Testis (tissue), 3 donors: Measurements from ENCODE around the gene PLAC8L1. TPM values are rescaled to one million over a fixed set of nuclear protein-coding genes. Genes with fewer than 3 reads are reported as not detected.
"Not testable (repeated sequence)": the region's sequence is repeated elsewhere in the genome, so short reads cannot be mapped to it uniquely, and the experiment has no call there.

Experiments used
- DNase-seq: peaks from one replicate; pipeline ENCODE4 v3.0.0-alpha.2; 2019
- H3K27ac ChIP-seq, 2 donors: fragments of 200-600 bp; sonication (generic); one replicate each; pipeline ENCODE4 v1.5.1; 2019
- H3K27me3 ChIP-seq: fragments of 200-600 bp; sonication (generic); one replicate; pipeline ENCODE4 v1.5.1; 2019
- H3K36me3 ChIP-seq: fragments of 200-600 bp; sonication (generic); one replicate; pipeline ENCODE4 v1.5.1; 2017; ENCODE audit warnings: low read depth; ENCODE audit errors: missing control alignments
- H3K4me1 ChIP-seq: fragments of 200-600 bp; sonication (generic); one replicate; pipeline ENCODE4 v1.5.1; 2019
- H3K4me3 ChIP-seq, 2 donors: fragments of 200-600 bp; sonication (generic); one replicate each; pipeline ENCODE4 v1.5.1; 2017 to 2019
- H3K9me3 ChIP-seq: fragments of 200-600 bp; sonication (generic); one replicate; pipeline ENCODE4 v1.5.1; 2017
- POLR2A ChIP-seq: fragments of 450-650 bp; IDR thresholded peaks from one replicate; pipeline ENCODE4 v1.6.1; 2017; ENCODE audit warnings: antibody characterized with exemption, mild to moderate bottlenecking, moderate library complexity
- WGBS, 2 donors: methylation state at CpG; one replicate each; pipeline ENCODE4 v1.1.5; 2018; 5-methylcytosine and 5-hydroxymethylcytosine counted together
- intact Hi-C: fragments of 100-400 bp; cut with DNase I; formaldehyde crosslinking; loops from one replicate; pipeline ENCODE4 v1.15.1; 2023; ENCODE audit warnings: low total_unique reads
- polyA plus RNA-seq: library from polyadenylated mRNA; stranded (reverse); fragments of 350-450 nt; fragmentation: Illumina TruSeq; extraction: RNeasy Lipid Tissue Mini Kit (QIAGEN cat#74804); gene quantifications from one replicate; pipeline ENCODE4 v1.2.3, GENCODE V29; 2014; ENCODE audit warnings: low read depth, low replicate concordance; ENCODE audit not compliant: insufficient read depth
- total RNA-seq, 2 donors: library from RNA; depleted of rRNA; stranded (reverse); fragments of >200 nt; gene quantifications; one replicate each; pipeline ENCODE4 v1.2.3, GENCODE V29; 2016
- TF ChIP-seq, protein P1 (sequence below), 3 experiments: fragments of 450-650 bp in 2 of 3; fragments of 200-600 bp in 1 of 3; sonication (generic) in 1 of 3; IDR thresholded peaks; one replicate each; pipeline ENCODE4 v1.5.1; 2016 to 2019; ENCODE audit warnings: antibody characterized with exemption in 3 of 3, mild to moderate bottlenecking in 2 of 3, moderate library complexity in 1 of 3

Gene PLAC8L1
- total and polyA plus RNA-seq, 3 donors from 2014 or later: 4.4 to 27.7 (median 7.8) TPM

DNA sequence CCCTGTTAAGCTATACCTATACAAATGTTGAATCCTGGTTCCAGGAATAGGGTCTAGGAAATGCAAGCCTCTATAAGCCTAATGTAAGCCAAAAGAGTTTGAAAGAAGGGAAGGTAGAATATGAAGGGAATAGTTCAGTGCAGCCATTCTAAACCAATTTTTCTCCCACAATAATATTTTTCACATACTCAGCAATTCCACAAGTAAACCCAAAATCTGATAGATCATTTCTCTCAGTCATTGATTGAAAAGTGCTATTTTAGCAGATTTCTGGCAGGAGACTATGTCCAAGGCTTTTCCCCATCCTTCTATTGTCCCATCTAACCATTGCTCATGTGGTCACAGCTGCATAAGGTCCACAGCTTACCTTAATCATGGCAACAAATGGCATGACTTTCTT lies 20.7 kb upstream of the PLAC8L1 start:
- no peaks in the 10 kb centered on the region for H3K4me1 ChIP-seq
- intact Hi-C loops: no loop called here
- H3K9me3 ChIP-seq: no peaks in the 10 kb centered on the region
- no peak for DNase-seq
- no peak overlapping the region for H3K4me3 ChIP-seq
- H3K36me3 ChIP-seq: no peaks in the 10 kb centered on the region
- H3K27me3 ChIP-seq: no peaks in the 10 kb centered on the region
- TF ChIP-seq POLR2A: no peak
- TF ChIP-seq, protein P1, sequence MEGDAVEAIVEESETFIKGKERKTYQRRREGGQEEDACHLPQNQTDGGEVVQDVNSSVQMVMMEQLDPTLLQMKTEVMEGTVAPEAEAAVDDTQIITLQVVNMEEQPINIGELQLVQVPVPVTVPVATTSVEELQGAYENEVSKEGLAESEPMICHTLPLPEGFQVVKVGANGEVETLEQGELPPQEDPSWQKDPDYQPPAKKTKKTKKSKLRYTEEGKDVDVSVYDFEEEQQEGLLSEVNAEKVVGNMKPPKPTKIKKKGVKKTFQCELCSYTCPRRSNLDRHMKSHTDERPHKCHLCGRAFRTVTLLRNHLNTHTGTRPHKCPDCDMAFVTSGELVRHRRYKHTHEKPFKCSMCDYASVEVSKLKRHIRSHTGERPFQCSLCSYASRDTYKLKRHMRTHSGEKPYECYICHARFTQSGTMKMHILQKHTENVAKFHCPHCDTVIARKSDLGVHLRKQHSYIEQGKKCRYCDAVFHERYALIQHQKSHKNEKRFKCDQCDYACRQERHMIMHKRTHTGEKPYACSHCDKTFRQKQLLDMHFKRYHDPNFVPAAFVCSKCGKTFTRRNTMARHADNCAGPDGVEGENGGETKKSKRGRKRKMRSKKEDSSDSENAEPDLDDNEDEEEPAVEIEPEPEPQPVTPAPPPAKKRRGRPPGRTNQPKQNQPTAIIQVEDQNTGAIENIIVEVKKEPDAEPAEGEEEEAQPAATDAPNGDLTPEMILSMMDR (IDR thresholded peaks at IDR 0.05): no peak
- H3K27ac ChIP-seq: no peak overlapping the region

DNA sequence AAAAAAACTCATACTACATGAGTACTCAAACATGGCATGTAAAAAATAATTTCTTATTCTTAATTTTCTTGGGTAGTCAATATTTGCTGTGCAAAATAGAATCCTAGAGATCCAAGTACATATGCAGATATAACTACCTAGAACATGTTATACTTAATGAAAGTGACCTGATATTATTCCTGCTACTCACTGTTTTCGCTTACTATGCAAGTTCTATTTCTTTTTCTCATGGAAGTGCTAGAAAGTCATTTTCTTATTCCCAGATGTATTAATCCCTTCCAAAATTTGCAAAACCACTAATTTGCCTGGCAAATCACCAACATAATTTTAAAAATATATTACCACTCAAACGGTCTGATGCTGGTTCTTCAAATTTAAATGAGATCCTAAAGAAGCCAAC lies 19.2 kb upstream of the PLAC8L1 start:
- H3K36me3 ChIP-seq: no peaks in the 10 kb centered on the region
- DNase-seq: no peak
- no peaks in the 10 kb centered on the region for H3K4me1 ChIP-seq
- TF ChIP-seq POLR2A: no peak
- TF ChIP-seq, protein P1 (IDR thresholded peaks at IDR 0.05): no peak
- intact Hi-C loops: no loop called here
- no peak overlapping the region for H3K4me3 ChIP-seq
- no peaks in the 10 kb centered on the region for H3K9me3 ChIP-seq
- no peaks in the 10 kb centered on the region for H3K27me3 ChIP-seq
- no peak overlapping the region for H3K27ac ChIP-seq
- WGBS, 2 donors: 68 to 69% methylated on average over 2 of the region's 2 CpGs

DNA sequence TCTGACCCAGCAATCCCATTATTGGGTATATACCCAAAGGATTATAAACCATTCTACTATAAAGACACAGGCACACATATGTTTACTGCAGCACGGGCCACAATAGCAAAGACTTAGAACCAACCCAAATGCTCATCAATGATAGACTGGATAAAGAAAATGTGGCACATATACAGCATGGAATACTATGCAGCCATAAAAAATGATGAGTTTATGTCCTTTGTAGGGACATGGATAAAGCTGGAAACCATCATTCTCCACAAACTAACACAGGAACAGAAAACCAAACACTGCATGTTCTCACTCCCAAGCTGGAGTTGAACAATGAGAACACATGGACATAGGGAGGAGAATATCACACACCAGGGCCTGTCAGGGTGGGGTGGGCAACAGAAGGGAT lies 16.1 kb upstream of the PLAC8L1 start:
- H3K9me3 ChIP-seq, intact Hi-C loops, DNase-seq, H3K27me3 ChIP-seq, H3K4me3 ChIP-seq, H3K27ac ChIP-seq, H3K36me3 ChIP-seq, H3K4me1 ChIP-seq: not testable (repeated sequence)
- 94 to 100% methylated on average over 1 of the region's 1 CpG for WGBS, 2 donors

DNA sequence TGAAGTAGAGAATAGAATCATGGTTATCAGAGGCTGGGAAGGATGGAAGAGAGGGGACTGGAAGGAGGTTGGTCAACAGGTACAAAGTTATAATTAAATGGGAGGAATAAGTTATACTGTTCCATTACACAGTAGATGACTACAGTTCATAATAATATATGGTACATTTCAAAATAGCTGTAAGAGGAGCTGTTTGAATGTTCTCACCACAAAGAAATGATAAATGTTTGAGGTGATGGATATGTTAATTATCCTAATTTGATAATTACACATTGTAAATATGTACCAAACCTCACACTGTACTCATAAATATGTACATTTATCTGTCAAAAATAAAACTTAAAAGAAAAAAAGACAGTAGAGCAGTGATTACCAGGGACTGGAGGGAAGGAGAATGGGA lies 12.9 kb upstream of the PLAC8L1 start:
- no peaks in the 10 kb centered on the region for H3K36me3 ChIP-seq
- H3K27ac ChIP-seq: no peak overlapping the region
- H3K27me3 ChIP-seq: no peaks in the 10 kb centered on the region
- H3K4me3 ChIP-seq: no peak overlapping the region
- H3K4me1 ChIP-seq: no peaks in the 10 kb centered on the region
- no peak for DNase-seq
- intact Hi-C loops: no loop called here
- H3K9me3 ChIP-seq: no peaks in the 10 kb centered on the region
- TF ChIP-seq, protein P1 (IDR thresholded peaks at IDR 0.05): no peak
- TF ChIP-seq POLR2A: no peak

DNA sequence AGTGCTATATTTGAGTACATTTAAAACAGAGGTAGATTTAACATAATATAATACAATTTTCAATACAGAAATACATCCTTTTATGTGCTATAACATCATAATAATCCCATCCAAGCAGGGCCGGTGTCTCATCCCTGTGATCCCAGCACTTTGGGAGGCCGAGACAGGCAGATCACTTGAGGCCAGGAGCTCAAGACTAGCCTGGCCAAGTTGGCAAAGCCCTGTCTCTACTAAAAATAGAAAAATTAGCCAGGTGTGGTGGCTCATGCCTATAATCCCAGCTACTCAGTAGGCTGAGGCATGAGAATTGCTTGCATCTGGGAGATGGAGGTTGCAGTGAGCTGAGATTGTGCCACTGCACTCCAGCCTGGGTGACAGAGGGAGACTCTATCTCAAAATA lies 11.8 kb upstream of the PLAC8L1 start:
- H3K27ac ChIP-seq, H3K9me3 ChIP-seq, H3K4me1 ChIP-seq, H3K27me3 ChIP-seq, H3K4me3 ChIP-seq, DNase-seq, H3K36me3 ChIP-seq, intact Hi-C loops: not testable (repeated sequence)
- 95 to 97% methylated on average over 2 of the region's 2 CpGs for WGBS, 2 donors

DNA sequence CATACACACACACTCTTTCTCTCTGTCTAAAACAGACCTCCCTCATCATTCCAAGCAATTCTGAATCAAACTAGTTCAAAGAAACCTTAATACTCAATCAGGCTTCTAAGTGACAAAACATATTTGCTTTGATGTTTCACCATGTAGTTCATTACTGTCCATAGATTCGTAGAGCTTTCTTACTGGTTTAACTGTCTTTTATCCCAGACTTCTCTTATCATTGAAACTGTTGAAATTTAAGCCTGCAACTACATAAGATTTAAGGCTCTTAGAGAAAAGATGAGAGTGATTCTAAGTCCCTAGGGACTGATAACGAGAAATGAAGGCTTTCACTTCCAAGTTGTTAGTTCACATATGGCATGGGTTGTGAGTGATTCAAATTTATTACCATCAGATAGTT lies 11.0 kb upstream of the PLAC8L1 start:
- Histone ChIP-seq H3K27ac (no peak overlapping the region), H3K36me3 (no peaks in the 10 kb centered on the region)
- 75 to 84% methylated on average over 2 of the region's 2 CpGs for WGBS, 2 donors

More for the DNA sequence above, 11.0 kb upstream of the PLAC8L1 start:
- no peak for DNase-seq
- Histone ChIP-seq H3K27me3 (no peaks in the 10 kb centered on the region), H3K4me3 (no peak overlapping the region), H3K9me3 (no peaks in the 10 kb centered on the region), H3K4me1 (no peaks in the 10 kb centered on the region)
- TF ChIP-seq, protein P1 (IDR thresholded peaks at IDR 0.05): no peak
- no peak for TF ChIP-seq POLR2A
- intact Hi-C loops: no loop called here
